Measurements from ENCODE around the gene ZFPM1. TPM values are rescaled to one million over a fixed set of nuclear protein-coding genes. Genes with fewer than 3 reads are reported as not detected.
A peak's percentile ranks its signal among the peaks of the same experiment; 100 is the strongest.

ZFPM1 gene
- total and polyA plus RNA-seq, 2 of the 8 experiments (the other 6 are each of a cell fraction or from before 2014, with no cell fraction given) = 0.74 to 4.8 TPM

DNA sequence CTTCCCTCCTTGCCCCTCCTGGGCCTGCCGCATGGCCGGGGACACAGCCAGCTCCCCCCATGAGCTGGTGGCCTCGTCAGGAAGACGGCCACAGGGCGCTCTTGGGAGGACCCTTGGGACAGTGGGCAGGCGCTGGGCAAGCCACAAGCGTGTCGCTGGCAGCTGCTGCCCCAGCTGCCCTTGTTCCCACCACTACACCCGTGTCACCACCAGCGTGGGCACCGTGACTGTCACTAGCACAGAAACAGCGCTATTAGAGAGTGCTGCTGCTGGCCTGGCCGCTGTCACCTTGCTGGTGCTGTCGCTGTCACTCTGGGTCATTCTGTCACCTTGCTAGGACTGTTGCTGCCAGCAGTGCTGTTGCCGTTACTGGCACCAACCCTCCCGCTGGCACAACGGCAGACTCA lies 47.2 kb downstream of the ZFPM1 start:
- no peak overlapping the region for H3K18ac ChIP-seq (ENCODE audit: extremely low read depth, low read length)
- H3K9ac ChIP-seq (replicated peaks in 1 of 4; ENCODE audit: extremely low read depth in 1 of 4, low read depth in 3 of 4, low read length in 3 of 4) = no peak overlapping the region
- no peak overlapping the region for H3K23ac ChIP-seq (ENCODE audit: insufficient read length)
- no peak overlapping the region for H2BK15ac ChIP-seq (ENCODE audit: low read length)
- H4K8ac ChIP-seq (ENCODE audit: extremely low read depth, insufficient read depth, low read length) = no peak overlapping the region
- no peak overlapping the region for H2AFZ ChIP-seq (ENCODE audit: low read length)
- H3K27me3 ChIP-seq (replicated peaks in 1 of 4; ENCODE audit: control insufficient read depth in 3 of 4, extremely low read depth in 1 of 4, insufficient read depth in 3 of 4, low read length in 3 of 4) = no peaks in the 10 kb centered on the region
- no peaks in the 10 kb centered on the region; a peak in 1 of 7 replicates for H3K4me1 ChIP-seq (replicated peaks in 1 of 4; ENCODE audit: control insufficient read depth in 3 of 4, insufficient read depth in 4 of 4, low read length in 3 of 4)
- H3K79me1 ChIP-seq (ENCODE audit: low read depth, low read length) = no peaks in the 10 kb centered on the region
- H3K9me3 ChIP-seq (ENCODE audit: insufficient read depth in 2 of 2, low read depth in 1 of 2, low read length in 1 of 2) = no peaks in the 10 kb centered on the region
- H3K27ac ChIP-seq (ENCODE audit: low read depth, low read length) = no peak overlapping the region
- H3K4me3 ChIP-seq (ENCODE audit: extremely low read depth in 1 of 4, insufficient read depth in 2 of 4, low read depth in 3 of 4, low read length in 4 of 4) = no peak overlapping the region
- no peak overlapping the region for H3K4me2 ChIP-seq (ENCODE audit: insufficient read depth in 1 of 2, low read depth in 2 of 2, low read length in 2 of 2)
- H3K56ac ChIP-seq (replicated peaks; ENCODE audit: insufficient read length, low read depth, low read length) = no peak overlapping the region
- 91% methylated on average over 17 of the region's 17 CpGs; no CpG with 5 or more reads in 1 of the 2 experiments for WGBS, 2 experiments (ENCODE audit: extremely low coverage in 1 of 2, insufficient coverage in 1 of 2, insufficient read length in 1 of 2, insufficient replicate concordance in 2 of 2, low coverage in 1 of 2, low lambda C conversion rate in 2 of 2, missing lambda C conversion rate in 1 of 2)
- no peak overlapping the region for H2BK120ac ChIP-seq (replicated peaks; ENCODE audit: low read depth, low read length)
- no peak overlapping the region for H2BK12ac ChIP-seq (ENCODE audit: low read depth, low read length)
- H2BK20ac ChIP-seq (ENCODE audit: low read length) = no peak overlapping the region
- peaks cover 0 to 4% of the 10 kb centered on the region in 2 experiments for H4K20me1 ChIP-seq (replicated peaks in 1 of 2; ENCODE audit: control insufficient read depth in 1 of 2, insufficient read depth in 2 of 2, low read length in 2 of 2)
- no peak overlapping the region for H2BK5ac ChIP-seq (ENCODE audit: low read depth, low read length)
- no peaks in the 10 kb centered on the region for H3K36me3 ChIP-seq (ENCODE audit: control insufficient read depth in 2 of 4, insufficient read depth in 4 of 4, low read length in 3 of 4)
- no peak overlapping the region for H3K14ac ChIP-seq (ENCODE audit: insufficient read length)
- no peak overlapping the region for H2AK5ac ChIP-seq (ENCODE audit: low read depth, low read length)
- POLR2A ChIA-PET (ENCODE audit: partially characterized antibody) = no interaction called here
- peak overlapping the region; percentile 42 for H4K91ac ChIP-seq (replicated peaks; ENCODE audit: insufficient read length, low read length)
- H4K5ac ChIP-seq (ENCODE audit: insufficient read length, low read depth, low read length) = no peak overlapping the region
- no peaks in the 10 kb centered on the region for H3K79me2 ChIP-seq (ENCODE audit: control insufficient read depth in 1 of 2, insufficient read depth in 2 of 2, low read length in 2 of 2)
- DNase-seq (ENCODE audit: low read depth in 1 of 2, low spot score in 2 of 2) = no peak
- CTCF ChIA-PET (ENCODE audit: partially characterized antibody) = interaction anchor here (1.0 kb wide), 1 partner anchor 59 kb away, joined by 3 read pairs; no protein-coding TSS in a partner anchor
- no peaks in the 10 kb centered on the region for H3K23me2 ChIP-seq (ENCODE audit: low read depth, low read length)
- no peak for FAIRE-seq
- H3K4ac ChIP-seq (replicated peaks; ENCODE audit: insufficient read length, low read depth, low read length) = no peak overlapping the region
- TF ChIP-seq SRF (IDR thresholded peaks at IDR 0.05; ENCODE audit: low read depth, low read length) (no peak), BRCA1 (IDR thresholded peaks at IDR 0.05; ENCODE audit: low read depth, low read length) (no peak), YY1 (IDR thresholded peaks at IDR 0.05; ENCODE audit: low read depth, low read length) (no peak), ASH2L (IDR thresholded peaks at IDR 0.05; ENCODE audit: low read length) (no peak), RXRA (IDR thresholded peaks at IDR 0.05; ENCODE audit: insufficient read depth, low read depth, low read length) (no peak), KDM5A (IDR thresholded peaks at IDR 0.05; ENCODE audit: low read length) (no peak), MAFK (IDR thresholded peaks at IDR 0.05; ENCODE audit: low read depth, low read length) (no peak), KDM4A (IDR thresholded peaks at IDR 0.05; ENCODE audit: low read depth, low read length, severe bottlenecking) (no peak), CHD2 (IDR thresholded peaks at IDR 0.05; ENCODE audit: low read length) (no peak), TAF7 (optimal IDR thresholded peaks at IDR 0.05; ENCODE audit: borderline replicate concordance, low read depth, low read length) (no peak)
- TF ChIP-seq, protein P1, sequence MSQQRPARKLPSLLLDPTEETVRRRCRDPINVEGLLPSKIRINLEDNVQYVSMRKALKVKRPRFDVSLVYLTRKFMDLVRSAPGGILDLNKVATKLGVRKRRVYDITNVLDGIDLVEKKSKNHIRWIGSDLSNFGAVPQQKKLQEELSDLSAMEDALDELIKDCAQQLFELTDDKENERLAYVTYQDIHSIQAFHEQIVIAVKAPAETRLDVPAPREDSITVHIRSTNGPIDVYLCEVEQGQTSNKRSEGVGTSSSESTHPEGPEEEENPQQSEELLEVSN (IDR thresholded peaks at IDR 0.05) = no peak
- TF ChIP-seq, protein P2, sequence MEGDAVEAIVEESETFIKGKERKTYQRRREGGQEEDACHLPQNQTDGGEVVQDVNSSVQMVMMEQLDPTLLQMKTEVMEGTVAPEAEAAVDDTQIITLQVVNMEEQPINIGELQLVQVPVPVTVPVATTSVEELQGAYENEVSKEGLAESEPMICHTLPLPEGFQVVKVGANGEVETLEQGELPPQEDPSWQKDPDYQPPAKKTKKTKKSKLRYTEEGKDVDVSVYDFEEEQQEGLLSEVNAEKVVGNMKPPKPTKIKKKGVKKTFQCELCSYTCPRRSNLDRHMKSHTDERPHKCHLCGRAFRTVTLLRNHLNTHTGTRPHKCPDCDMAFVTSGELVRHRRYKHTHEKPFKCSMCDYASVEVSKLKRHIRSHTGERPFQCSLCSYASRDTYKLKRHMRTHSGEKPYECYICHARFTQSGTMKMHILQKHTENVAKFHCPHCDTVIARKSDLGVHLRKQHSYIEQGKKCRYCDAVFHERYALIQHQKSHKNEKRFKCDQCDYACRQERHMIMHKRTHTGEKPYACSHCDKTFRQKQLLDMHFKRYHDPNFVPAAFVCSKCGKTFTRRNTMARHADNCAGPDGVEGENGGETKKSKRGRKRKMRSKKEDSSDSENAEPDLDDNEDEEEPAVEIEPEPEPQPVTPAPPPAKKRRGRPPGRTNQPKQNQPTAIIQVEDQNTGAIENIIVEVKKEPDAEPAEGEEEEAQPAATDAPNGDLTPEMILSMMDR (IDR thresholded peaks at IDR 0.05; ENCODE audit: control extremely low read depth in 1 of 3, insufficient read depth in 1 of 3, low read depth in 1 of 3, low read length in 3 of 3) = no peak
